Fibroblast of lung (primary cell): Measurements from ENCODE around the gene CA12. TPM values are rescaled to one million over a fixed set of nuclear protein-coding genes. Genes with fewer than 3 reads are reported as not detected.

Source experiments
- DNase-seq, 2 donors: peaks; one replicate each; pipeline versions ENCODE4 v3.0.0 to v3.0.0-alpha.2; 2010; ENCODE audit warnings: low read depth in 2 of 2
- H2AFZ ChIP-seq: 2 replicates; pipeline ENCODE4 v1.5.1; 2012; ENCODE audit warnings: low read length, control low read depth, inconsistent platforms
- H3K27ac ChIP-seq: 2 replicates; pipeline ENCODE4 v1.5.1; 2011; ENCODE audit warnings: low read length, control low read depth; ENCODE audit not compliant: insufficient read depth
- H3K27me3 ChIP-seq: 2 replicates; pipeline ENCODE4 v1.5.1; 2011; ENCODE audit warnings: mild to moderate bottlenecking, low read length; ENCODE audit not compliant: control insufficient read depth, insufficient read depth
- H3K36me3 ChIP-seq: 2 replicates; pipeline ENCODE4 v1.5.1; 2011; ENCODE audit warnings: low read length; ENCODE audit not compliant: control insufficient read depth, insufficient read depth
- H3K4me1 ChIP-seq: 2 replicates; pipeline ENCODE4 v1.5.1; 2011; ENCODE audit warnings: low read length; ENCODE audit not compliant: control insufficient read depth, insufficient read depth; ENCODE audit errors: extremely low read depth
- H3K4me2 ChIP-seq: 2 replicates; pipeline ENCODE4 v1.5.1; 2011; ENCODE audit warnings: low read length, control low read depth; ENCODE audit not compliant: insufficient read depth; ENCODE audit errors: extremely low read depth
- H3K4me3 ChIP-seq, 4 experiments: fragments of 200-600 bp in 1 of 4; sonication (generic) in 1 of 4; replicated peaks in 1 of 4; 2 replicates each; pipeline ENCODE4 v1.5.1; 2011 to 2016; ENCODE audit warnings: low read length in 4 of 4, low read depth in 3 of 4, mild to moderate bottlenecking in 3 of 4, control low read depth in 2 of 4, inconsistent platforms in 1 of 4, mixed read lengths in 1 of 4; ENCODE audit not compliant: insufficient read depth in 1 of 4; ENCODE audit errors: control extremely low read depth in 1 of 4
- H3K79me2 ChIP-seq: 2 replicates; pipeline ENCODE4 v1.5.1; 2012; ENCODE audit warnings: mild to moderate bottlenecking, low read length, inconsistent platforms; ENCODE audit not compliant: control insufficient read depth, insufficient read depth
- H3K9ac ChIP-seq: 2 replicates; pipeline ENCODE4 v1.5.1; 2011; ENCODE audit warnings: mild to moderate bottlenecking, low read length, control low read depth; ENCODE audit not compliant: insufficient read depth
- H3K9me3 ChIP-seq: 2 replicates; pipeline ENCODE4 v1.5.1; 2012; ENCODE audit warnings: low read depth, low read length; ENCODE audit not compliant: control insufficient read depth, insufficient read depth
- H4K20me1 ChIP-seq: 2 replicates; pipeline ENCODE4 v1.5.1; 2011; ENCODE audit warnings: low read length; ENCODE audit not compliant: control insufficient read depth, insufficient read depth; ENCODE audit errors: extremely low read depth
- CTCF ChIP-seq, 2 donors: IDR thresholded peaks in 1 of 2; conservative IDR thresholded peaks in 1 of 2; 1 replicate in 1 of 2; 2 replicates in 1 of 2; pipeline ENCODE4 v1.5.1; 2011 to 2012; ENCODE audit warnings: low read length in 2 of 2, control low read depth in 1 of 2, inconsistent platforms in 1 of 2, low read depth in 1 of 2, mild to moderate bottlenecking in 1 of 2
- EZH2 ChIP-seq: IDR thresholded peaks from 2 replicates; pipeline ENCODE4 v1.5.1; 2012; ENCODE audit warnings: low read length, control low read depth, mild to moderate bottlenecking; ENCODE audit errors: missing control alignments
- polyA plus RNA-seq, 2 donors: library from polyadenylated mRNA; depleted of rRNA in 1 of 2; stranded (reverse) in 1 of 2; unstranded in 1 of 2; fragments of >200 nt; gene quantifications; 2 replicates each; pipeline ENCODE4 v1.2.1, GENCODE V29; 2011 to 2012; ENCODE audit warnings: missing spikeins in 1 of 2
- total RNA-seq: library from RNA; depleted of rRNA; stranded (reverse); fragments of >200 nt; gene quantifications from 2 replicates; pipeline ENCODE4 v1.2.1, GENCODE V29; 2014

Gene CA12
- total and polyA plus RNA-seq, 2 donors (not counting 1 experiment from before 2014, with no cell fraction given): 30.6 to 48.4 TPM

DNA sequence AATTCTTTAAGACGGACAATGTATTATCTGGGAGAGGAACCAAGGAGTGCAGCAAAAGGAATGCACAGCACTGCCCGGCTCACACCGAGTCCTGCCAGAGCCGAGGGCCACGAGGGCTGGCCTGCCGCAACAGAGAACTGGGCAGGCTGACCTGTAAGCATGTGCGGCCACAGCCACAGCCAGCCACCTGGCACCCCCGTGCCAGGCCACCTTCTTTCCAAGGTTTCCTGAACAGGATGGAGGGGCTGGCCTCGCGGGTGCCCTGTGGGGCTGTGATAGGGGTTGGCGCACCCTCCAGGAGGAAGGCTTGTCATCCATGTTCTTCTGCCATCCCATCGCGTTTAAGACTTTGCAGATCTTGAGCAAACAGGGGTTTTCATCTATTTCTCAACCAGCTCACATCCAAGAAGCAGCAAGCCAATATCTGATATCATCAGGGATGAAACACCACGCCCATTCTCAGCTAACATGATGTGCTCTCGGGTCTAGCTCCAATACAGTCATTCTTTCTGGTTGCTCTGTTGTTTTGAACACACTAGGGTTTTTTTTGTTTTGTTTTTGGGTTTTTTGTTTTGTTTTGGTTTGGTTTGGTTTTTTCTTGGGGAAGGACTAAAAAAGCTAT lies 10.2 kb downstream of the CA12 start:
- Histone ChIP-seq H3K36me3 (peaks cover 3% of the 10 kb centered on the region), H3K4me3 (no peak overlapping the region), H3K4me2 (no peak overlapping the region), H3K9ac (no peak overlapping the region), H3K4me1 (peaks cover 37% of the 10 kb centered on the region), H2AFZ (no peak overlapping the region), H3K27me3 (no peaks in the 10 kb centered on the region), H3K79me2 (no peaks in the 10 kb centered on the region), H3K9me3 (no peaks in the 10 kb centered on the region), H3K27ac (peak overlapping the region; percentile 77), H4K20me1 (no peaks in the 10 kb centered on the region)
- DNase-seq: peak; percentile 58 to 71
- no peak for TF ChIP-seq EZH2
- no peak for TF ChIP-seq CTCF (conservative IDR thresholded peaks at IDR 0.05 in 1 of 2, IDR thresholded peaks at IDR 0.05 in 1 of 2; ENCODE audit: low read depth in 1 of 2, low read length in 2 of 2)

DNA sequence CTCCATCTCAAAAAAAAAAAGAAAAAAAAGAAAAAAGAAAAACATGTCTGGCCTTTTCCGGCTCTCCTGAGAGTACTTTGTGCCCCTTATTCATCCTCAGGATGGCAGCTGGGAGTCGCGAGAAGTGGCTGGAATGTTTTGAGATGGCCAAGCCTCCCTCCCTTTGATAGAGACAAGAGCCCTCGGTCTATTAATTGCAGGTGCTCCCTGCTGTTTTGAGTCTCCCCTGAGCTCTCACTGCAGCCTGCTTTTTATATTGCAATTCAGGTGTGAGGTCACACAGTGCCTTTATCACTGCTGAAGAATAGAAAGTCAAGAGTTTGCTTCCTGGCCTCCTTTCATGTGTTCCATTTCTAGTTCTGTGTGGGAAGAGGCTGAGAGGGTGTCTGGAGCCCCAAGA lies 10.9 kb downstream of the CA12 start:
- H3K9ac ChIP-seq: no peak overlapping the region
- H2AFZ ChIP-seq: no peak overlapping the region
- no peak overlapping the region for H3K4me3 ChIP-seq
- no peaks in the 10 kb centered on the region for H3K27me3 ChIP-seq
- peaks cover 3% of the 10 kb centered on the region for H3K36me3 ChIP-seq
- TF ChIP-seq CTCF (conservative IDR thresholded peaks at IDR 0.05 in 1 of 2, IDR thresholded peaks at IDR 0.05 in 1 of 2; ENCODE audit: low read depth in 1 of 2, low read length in 2 of 2) (no peak), EZH2 (no peak)
- peaks cover 41% of the 10 kb centered on the region for H3K4me1 ChIP-seq
- DNase-seq: no peak
- no peaks in the 10 kb centered on the region for H4K20me1 ChIP-seq
- H3K27ac ChIP-seq: no peak overlapping the region
- no peaks in the 10 kb centered on the region for H3K79me2 ChIP-seq
- no peaks in the 10 kb centered on the region for H3K9me3 ChIP-seq
- no peak overlapping the region for H3K4me2 ChIP-seq

GRCh38 chr15:63369781-63370180 lies 11.9 kb downstream of the CA12 start:
- Histone ChIP-seq H3K9me3 (no peaks in the 10 kb centered on the region), H3K36me3 (peaks cover 3% of the 10 kb centered on the region), H3K27me3 (no peaks in the 10 kb centered on the region), H2AFZ (no peak overlapping the region), H3K4me2 (no peak overlapping the region), H3K27ac (no peak overlapping the region), H3K9ac (no peak overlapping the region), H3K79me2 (no peaks in the 10 kb centered on the region), H4K20me1 (no peaks in the 10 kb centered on the region), H3K4me3 (no peak overlapping the region), H3K4me1 (peaks cover 34% of the 10 kb centered on the region)
- TF ChIP-seq EZH2 (no peak), CTCF (conservative IDR thresholded peaks at IDR 0.05 in 1 of 2, IDR thresholded peaks at IDR 0.05 in 1 of 2; ENCODE audit: low read depth in 1 of 2, low read length in 2 of 2) (no peak)
- peak in 1 of 2 donors; percentile 64 for DNase-seq
